Activated naive CD4-positive, alpha-beta T cell treated with anti-CD3 and anti-CD28 coated beads, Interleukin-2, amount 50 U/mL, for 24 hours (primary cell): ENCODE data around the gene CFAP97D2.
A peak's percentile ranks its signal among the peaks of the same experiment; 100 is the strongest.
"Not testable (repeated sequence)": the region's sequence is repeated elsewhere in the genome, so short reads cannot be mapped to it uniquely, and the experiment has no call there.

Experiments
- H3K27ac Mint-ChIP-seq: one replicate; pipeline ENCODE4 v1.8.0; 2021; ENCODE audit warnings: mild to moderate bottlenecking, mixed read lengths
- H3K27me3 Mint-ChIP-seq: one replicate; pipeline ENCODE4 v1.8.0; 2021; ENCODE audit warnings: mixed read lengths
- H3K36me3 Mint-ChIP-seq: one replicate; pipeline ENCODE4 v1.8.0; 2021; ENCODE audit warnings: mixed read lengths
- H3K4me1 Mint-ChIP-seq: one replicate; pipeline ENCODE4 v1.8.0; 2021; ENCODE audit warnings: mixed read lengths
- H3K4me3 Mint-ChIP-seq: one replicate; pipeline ENCODE4 v1.8.0; 2021; ENCODE audit warnings: mild to moderate bottlenecking, mixed read lengths
- H3K9me3 Mint-ChIP-seq: one replicate; pipeline ENCODE4 v1.8.0; 2021; ENCODE audit warnings: mixed read lengths

CFAP97D2 gene

GRCh38 chr13:114140906-114141250 is 38.2 kb upstream of the CFAP97D2 start:
- no peak overlapping the region for H3K4me3 Mint-ChIP-seq
- H3K36me3 Mint-ChIP-seq, result no peaks in the 10 kb centered on the region

DNA sequence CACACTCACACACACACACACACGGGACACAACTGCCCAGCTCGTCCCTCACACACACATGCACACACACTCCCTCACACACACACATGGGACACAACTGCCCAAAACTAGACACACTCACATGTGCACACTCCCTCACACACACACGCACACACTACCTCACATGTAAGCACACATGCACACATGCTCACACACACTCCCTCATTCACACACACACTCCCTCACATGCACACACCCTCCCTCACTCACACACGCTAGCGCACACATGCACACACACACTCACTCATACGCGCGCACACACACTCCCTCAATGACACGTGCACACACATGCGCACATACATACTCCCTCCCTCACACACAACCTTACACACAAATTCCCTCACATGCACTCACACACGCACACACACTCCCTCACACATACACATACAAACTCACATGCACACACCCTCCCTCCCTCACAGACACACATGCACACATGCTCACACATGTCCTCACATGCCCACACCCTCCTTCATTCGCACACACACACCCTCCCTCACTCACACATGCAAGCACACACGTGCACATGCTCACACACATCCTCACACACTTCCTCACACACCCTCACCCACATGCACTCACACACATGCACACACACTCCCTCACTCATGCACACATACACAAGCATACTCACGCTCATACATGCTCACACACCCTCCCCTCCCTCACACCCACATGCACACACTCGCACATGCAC is 37.6 kb upstream of the CFAP97D2 start:
- Mint-ChIP-seq H3K4me3 (no peak overlapping the region), H3K36me3 (no peaks in the 10 kb centered on the region), H3K27ac (no peak overlapping the region), H3K4me1 (peaks cover 30% of the 10 kb centered on the region), H3K27me3 (no peaks in the 10 kb centered on the region), H3K9me3 (no peaks in the 10 kb centered on the region)

More at GRCh38 chr13:114140906-114141250, 38.2 kb upstream of the CFAP97D2 start:
- Mint-ChIP-seq H3K9me3 (no peaks in the 10 kb centered on the region), H3K27me3 (no peaks in the 10 kb centered on the region), H3K4me1 (peaks cover 26% of the 10 kb centered on the region), H3K27ac (no peak overlapping the region)

- Mint-ChIP-seq H3K4me1 (peaks cover 34% of the 10 kb centered on the region), H3K4me3 (no peak overlapping the region), H3K27ac (no peak overlapping the region), H3K36me3 (no peaks in the 10 kb centered on the region), H3K9me3 (no peaks in the 10 kb centered on the region), H3K27me3 (no peaks in the 10 kb centered on the region)
These were observed 36.9 kb upstream of the CFAP97D2 start for GRCh38 chr13:114142137-114142550.

DNA sequence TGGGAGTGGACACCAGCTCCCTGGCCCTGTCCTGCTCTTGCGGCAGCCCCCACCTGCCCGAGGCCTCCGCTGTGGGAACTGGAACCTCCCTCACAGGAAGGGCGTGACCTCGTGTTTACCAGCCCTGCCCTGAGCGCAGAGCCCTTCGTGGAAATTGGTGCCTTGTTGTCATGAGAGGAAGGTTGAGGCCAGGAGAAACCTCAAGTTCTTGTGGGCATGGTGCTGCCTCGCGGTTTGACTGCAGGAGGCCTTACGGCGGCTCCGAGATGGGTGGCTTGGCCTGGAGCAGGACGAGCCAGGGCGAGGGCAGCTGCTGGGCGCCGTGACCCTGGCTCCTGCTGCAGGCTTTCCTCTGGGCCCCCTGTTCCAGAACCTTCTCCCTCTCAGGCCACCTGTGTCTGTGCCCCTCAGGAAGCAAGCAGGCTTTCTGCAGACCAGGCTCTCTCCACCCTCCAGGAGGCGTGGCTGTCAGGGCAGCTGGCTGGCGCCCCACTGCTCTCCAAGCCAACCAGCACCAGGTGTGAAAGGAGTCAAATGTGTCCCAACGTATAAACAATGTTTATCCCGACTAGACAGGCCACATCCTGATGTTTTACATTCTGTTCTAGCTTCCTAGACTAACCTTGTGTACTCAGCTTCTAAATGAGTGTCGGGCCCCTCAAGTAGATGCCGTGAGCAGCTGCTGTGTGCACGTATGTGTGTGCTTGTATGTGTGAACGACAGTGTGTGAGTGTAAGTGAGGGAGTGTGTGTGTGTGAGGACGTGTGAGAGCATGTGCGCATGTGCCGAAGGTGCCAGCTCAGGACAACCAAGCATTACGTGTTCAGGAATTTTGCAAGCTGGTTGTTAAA is 36.2 kb upstream of the CFAP97D2 start:
- H3K36me3 Mint-ChIP-seq, result peaks cover under 1% of the 10 kb centered on the region
- H3K4me1 Mint-ChIP-seq, result peaks cover 31% of the 10 kb centered on the region
- H3K27ac Mint-ChIP-seq, result no peak overlapping the region
- no peaks in the 10 kb centered on the region for H3K27me3 Mint-ChIP-seq
- H3K9me3 Mint-ChIP-seq, result no peaks in the 10 kb centered on the region
- H3K4me3 Mint-ChIP-seq, result no peak overlapping the region

- H3K27me3 Mint-ChIP-seq, result no peaks in the 10 kb centered on the region
- H3K27ac Mint-ChIP-seq, result peak overlapping the region; percentile 61
- H3K4me1 Mint-ChIP-seq, result peaks cover 41% of the 10 kb centered on the region
- peaks cover 2% of the 10 kb centered on the region for H3K36me3 Mint-ChIP-seq
- no peaks in the 10 kb centered on the region for H3K9me3 Mint-ChIP-seq
- no peak overlapping the region for H3K4me3 Mint-ChIP-seq
These were observed 35.1 kb upstream of the CFAP97D2 start for GRCh38 chr13:114143806-114144605.

DNA sequence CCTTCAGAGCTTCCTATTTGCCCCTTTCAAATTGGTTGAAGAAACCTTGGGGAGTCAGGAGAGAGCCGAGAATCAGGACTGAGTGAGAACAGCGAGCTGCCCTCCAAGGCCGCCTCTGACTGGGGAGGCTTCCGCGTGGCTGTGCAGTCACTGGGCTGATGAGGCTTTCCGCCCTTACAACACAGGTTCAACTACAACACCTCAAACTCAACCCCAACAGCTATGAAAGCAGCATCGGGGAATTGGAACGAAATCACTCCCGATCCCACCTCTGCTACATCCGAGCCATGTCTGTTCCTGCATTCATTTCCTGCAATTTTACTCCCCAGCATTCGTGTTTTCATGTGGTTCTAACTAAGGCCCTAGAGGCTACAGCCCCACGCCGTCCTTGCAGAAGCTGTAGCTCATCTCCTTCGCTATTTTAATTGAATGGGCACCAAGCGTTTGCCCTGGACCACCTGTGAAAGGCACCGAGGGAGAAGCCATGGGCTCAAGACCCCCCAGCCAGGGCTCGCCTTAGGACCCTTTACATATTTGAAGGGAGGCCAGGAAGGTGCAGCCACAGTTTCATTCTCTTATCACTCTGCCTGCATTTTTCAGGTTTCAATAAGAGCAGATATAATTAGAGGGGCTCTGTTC is 34.3 kb upstream of the CFAP97D2 start:
- peak overlapping the region; percentile 34 for H3K4me3 Mint-ChIP-seq
- H3K9me3 Mint-ChIP-seq, result no peaks in the 10 kb centered on the region
- H3K27ac Mint-ChIP-seq, result peak overlapping the region; percentile 86
- H3K36me3 Mint-ChIP-seq, result peaks cover 4% of the 10 kb centered on the region
- no peaks in the 10 kb centered on the region for H3K27me3 Mint-ChIP-seq
- peaks cover 48% of the 10 kb centered on the region for H3K4me1 Mint-ChIP-seq

DNA sequence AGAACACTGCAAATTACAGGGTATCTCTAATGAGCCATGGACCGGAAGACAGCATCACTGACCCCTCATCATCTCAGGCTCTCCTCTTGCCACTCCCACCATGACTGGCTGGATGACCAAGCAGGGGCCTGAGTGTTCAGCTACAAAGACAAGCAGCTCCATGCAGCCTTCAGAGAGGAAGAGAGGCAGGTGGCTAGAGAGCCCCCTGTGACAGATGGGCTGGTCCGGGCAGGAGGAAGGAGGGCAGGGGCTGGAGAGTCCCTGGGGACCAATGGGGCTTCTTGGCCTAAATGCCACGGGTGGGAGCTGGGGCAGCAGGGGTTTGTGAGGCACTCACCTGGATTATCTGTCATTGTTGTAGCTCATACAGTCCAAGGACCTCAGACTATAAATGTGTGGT is 33.8 kb upstream of the CFAP97D2 start:
- peak overlapping the region; percentile 86 for H3K27ac Mint-ChIP-seq
- H3K27me3 Mint-ChIP-seq, result no peaks in the 10 kb centered on the region
- peaks cover 53% of the 10 kb centered on the region for H3K4me1 Mint-ChIP-seq
- H3K9me3 Mint-ChIP-seq, result no peaks in the 10 kb centered on the region
- peak overlapping the region; percentile 34 for H3K4me3 Mint-ChIP-seq
- H3K36me3 Mint-ChIP-seq, result peaks cover 4% of the 10 kb centered on the region

- Mint-ChIP-seq H3K4me3 (no peak overlapping the region), H3K36me3 (peaks cover 4% of the 10 kb centered on the region), H3K4me1 (peaks cover 58% of the 10 kb centered on the region), H3K27ac (peak overlapping the region; percentile 46), H3K27me3 (no peaks in the 10 kb centered on the region), H3K9me3 (no peaks in the 10 kb centered on the region)
These were observed 33.3 kb upstream of the CFAP97D2 start for GRCh38 chr13:114145722-114146121.

GRCh38 chr13:114146173-114146572 is 32.9 kb upstream of the CFAP97D2 start:
- H3K9me3 Mint-ChIP-seq, result no peaks in the 10 kb centered on the region
- H3K4me1 Mint-ChIP-seq, result peaks cover 63% of the 10 kb centered on the region
- H3K27me3 Mint-ChIP-seq, result no peaks in the 10 kb centered on the region
- no peak overlapping the region for H3K4me3 Mint-ChIP-seq
- peaks cover 4% of the 10 kb centered on the region for H3K36me3 Mint-ChIP-seq
- H3K27ac Mint-ChIP-seq, result peak overlapping the region; percentile 46

DNA sequence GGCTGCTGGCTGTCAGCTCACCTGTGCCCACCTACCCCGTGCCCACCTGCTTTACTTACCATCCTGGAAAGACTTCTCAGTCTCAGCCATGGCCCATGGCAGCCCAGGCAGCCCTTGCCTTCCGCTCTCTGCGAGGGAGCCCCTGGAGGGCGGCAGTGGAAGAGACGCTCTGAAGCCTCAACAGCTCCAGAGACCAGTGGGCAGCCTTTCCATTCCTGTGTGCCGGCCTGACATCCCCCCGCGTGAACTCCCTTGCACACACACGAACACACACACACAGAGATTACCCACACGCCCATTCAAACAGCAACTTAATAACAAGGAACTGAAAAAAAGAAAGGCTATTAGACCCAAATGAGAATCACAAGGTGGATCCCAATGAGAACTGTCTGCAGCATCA is 32.4 kb upstream of the CFAP97D2 start:
- H3K36me3 Mint-ChIP-seq, result peaks cover 4% of the 10 kb centered on the region
- no peaks in the 10 kb centered on the region for H3K9me3 Mint-ChIP-seq
- peaks cover 67% of the 10 kb centered on the region for H3K4me1 Mint-ChIP-seq
- peak overlapping the region; percentile 16 for H3K4me3 Mint-ChIP-seq
- H3K27ac Mint-ChIP-seq, result peak overlapping the region; percentile 46
- H3K27me3 Mint-ChIP-seq, result no peaks in the 10 kb centered on the region

DNA sequence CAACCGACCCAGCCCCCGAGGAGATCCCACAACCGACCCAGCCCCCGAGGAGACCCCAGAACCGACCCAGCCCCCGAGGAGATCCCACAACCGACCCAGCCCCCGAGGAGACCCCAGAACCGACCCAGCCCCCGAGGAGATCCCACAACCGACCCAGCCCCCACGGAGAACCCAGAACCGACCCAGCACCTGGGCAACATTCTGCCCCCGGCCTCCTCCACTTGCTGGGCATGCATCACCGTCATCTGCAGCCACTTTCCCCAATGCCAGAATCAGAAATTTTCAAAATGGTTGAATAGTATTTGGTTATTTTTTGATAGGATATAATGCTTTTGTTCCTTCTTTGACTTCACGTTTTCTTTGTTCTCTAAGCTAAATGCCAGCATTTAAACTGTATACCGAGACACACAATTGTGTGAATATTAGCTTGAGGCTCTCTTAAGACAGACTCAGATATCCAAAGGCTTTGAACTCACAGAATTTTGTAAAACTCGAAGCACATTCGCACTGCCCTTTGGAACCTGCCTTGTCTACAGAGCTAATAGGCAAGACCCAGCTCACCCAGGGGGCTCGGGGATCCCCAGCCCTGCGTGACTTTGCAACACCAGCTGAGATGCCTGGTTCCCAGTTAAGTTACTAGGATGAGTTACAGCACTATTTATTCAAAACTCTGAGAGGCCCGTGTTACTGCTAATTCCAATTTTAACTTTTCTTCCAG is 31.1 kb upstream of the CFAP97D2 start:
- H3K4me3 Mint-ChIP-seq, result peak overlapping the region; percentile 78
- H3K9me3 Mint-ChIP-seq, result no peaks in the 10 kb centered on the region
- H3K4me1 Mint-ChIP-seq, result peaks cover 79% of the 10 kb centered on the region
- H3K27me3 Mint-ChIP-seq, result no peaks in the 10 kb centered on the region
- peak overlapping the region; percentile 97 for H3K27ac Mint-ChIP-seq
- peaks cover 4% of the 10 kb centered on the region for H3K36me3 Mint-ChIP-seq

GRCh38 chr13:114148521-114148855 is 30.6 kb upstream of the CFAP97D2 start:
- Mint-ChIP-seq H3K4me1 (peaks cover 84% of the 10 kb centered on the region), H3K36me3 (peaks cover 4% of the 10 kb centered on the region), H3K27ac (peak overlapping the region; percentile 97), H3K9me3 (peaks cover 4% of the 10 kb centered on the region), H3K4me3 (peak overlapping the region; percentile 78), H3K27me3 (no peaks in the 10 kb centered on the region)

DNA sequence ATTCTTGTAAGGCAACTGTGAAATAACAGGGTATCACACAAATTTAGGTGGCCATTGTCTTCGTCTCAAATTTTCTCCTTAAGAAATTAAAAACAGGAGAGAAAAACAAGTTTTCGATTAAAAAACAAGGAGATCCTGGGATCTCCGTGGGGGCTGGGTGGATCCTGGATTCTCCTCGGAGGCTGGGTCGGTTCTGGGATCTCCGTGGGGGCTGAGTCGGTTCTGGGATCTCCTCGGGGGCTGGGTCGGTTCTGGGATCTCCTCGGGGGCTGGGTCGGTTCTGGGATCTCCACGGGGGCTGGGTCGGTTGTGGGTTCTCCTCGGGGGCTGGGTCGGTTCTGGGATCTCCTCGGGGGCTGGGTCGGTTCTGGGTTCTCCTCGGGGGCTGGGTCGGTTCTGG is 30.2 kb upstream of the CFAP97D2 start:
- Mint-ChIP-seq H3K4me3 (peak overlapping the region; percentile 78), H3K4me1 (peaks cover 88% of the 10 kb centered on the region), H3K27ac (peak overlapping the region; percentile 97)
- not testable (repeated sequence) for H3K27me3 Mint-ChIP-seq, H3K36me3 Mint-ChIP-seq, H3K9me3 Mint-ChIP-seq

DNA sequence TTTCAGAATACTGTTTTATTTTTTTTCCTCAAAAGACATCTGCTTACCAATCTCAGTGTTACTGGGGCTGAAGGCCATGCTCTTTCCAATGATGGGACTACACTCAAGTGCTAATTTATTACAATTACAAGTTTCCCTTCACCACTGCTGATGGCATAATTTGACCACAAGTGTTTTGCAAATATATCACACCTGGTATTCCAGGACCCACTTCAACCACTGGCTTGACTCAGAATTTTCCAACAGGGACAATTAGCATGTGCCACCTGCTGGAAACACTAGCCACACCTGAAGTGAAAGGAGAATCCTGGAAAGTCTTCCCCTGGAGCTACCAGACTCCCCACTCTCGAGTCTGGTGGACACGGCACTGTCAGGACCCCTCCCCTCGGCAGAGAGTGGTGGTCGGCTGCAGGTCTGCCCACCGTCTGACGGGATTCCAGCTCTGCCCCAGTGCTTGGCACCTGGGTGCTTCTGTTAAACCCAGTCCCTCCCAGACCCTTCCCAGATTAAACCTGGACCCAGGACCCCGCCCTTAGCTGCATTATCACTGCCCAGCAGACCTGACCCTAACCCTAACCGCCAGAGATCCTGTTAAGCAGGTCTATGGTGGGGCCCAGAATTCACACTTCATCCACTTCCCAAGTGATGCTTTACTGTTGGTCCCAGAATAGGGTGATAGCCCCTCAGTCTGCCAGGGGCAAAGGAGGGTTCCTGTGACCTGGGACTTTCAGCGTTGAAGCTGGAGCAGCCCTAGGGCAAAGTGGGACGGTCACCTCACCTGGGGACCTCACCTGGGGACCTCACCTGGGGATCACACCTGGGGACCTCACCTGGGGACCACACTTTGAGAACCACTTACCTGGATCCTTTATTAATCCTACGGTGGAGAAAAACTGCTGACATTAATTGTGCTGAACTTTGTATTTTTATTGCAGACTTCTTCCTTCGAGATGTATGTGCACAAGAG is 29.0 kb upstream of the CFAP97D2 start:
- peaks cover 90% of the 10 kb centered on the region for H3K4me1 Mint-ChIP-seq
- peak overlapping the region; percentile 97 for H3K27ac Mint-ChIP-seq
- H3K36me3 Mint-ChIP-seq, result peaks cover 6% of the 10 kb centered on the region
- H3K4me3 Mint-ChIP-seq, result peak overlapping the region; percentile 51
- H3K9me3 Mint-ChIP-seq, result peaks cover 9% of the 10 kb centered on the region
- H3K27me3 Mint-ChIP-seq, result no peaks in the 10 kb centered on the region
